Measurements from ENCODE around the gene ATCAY. TPM values are rescaled to one million over a fixed set of nuclear protein-coding genes. Genes with fewer than 3 reads are reported as not detected.
A peak's percentile ranks its signal among the peaks of the same experiment; 100 is the strongest.

The ATCAY gene
- total RNA-seq (2014; rRNA removed): 0.06 TPM in 1 of 2 replicates, not detected in the other
- polyA plus RNA-seq (2012): 0.04 TPM

- DNase-seq (ENCODE audit: low read depth): no peak
Observed at GRCh38 chr19:3880471-3881271, at the start of gene ATCAY. Gene ATCAY (plus strand): TSS chr19:3880685. CDS start chr19:3885768, 5,083 bp downstream.

- DNase-seq (ENCODE audit: low read depth): no peak
Observed at GRCh38 chr19:3831601-3832000, 48.9 kb upstream of the ATCAY start.

GRCh38 chr19:3832001-3832400 is 48.5 kb upstream of the ATCAY start:
- DNase-seq (ENCODE audit: low read depth): no peak

- DNase-seq (ENCODE audit: low read depth): no peak
Observed at GRCh38 chr19:3833578-3834348, 46.7 kb upstream of the ATCAY start.

- DNase-seq (ENCODE audit: low read depth): no peak
Observed at GRCh38 chr19:3834349-3835054, 46.0 kb upstream of the ATCAY start.

GRCh38 chr19:3835055-3835435 is 45.4 kb upstream of the ATCAY start:
- no peak for DNase-seq (ENCODE audit: low read depth)

GRCh38 chr19:3836887-3837286 is 43.6 kb upstream of the ATCAY start:
- DNase-seq (ENCODE audit: low read depth): no peak

- no peak for DNase-seq (ENCODE audit: low read depth)
Observed at GRCh38 chr19:3837332-3837731, 43.2 kb upstream of the ATCAY start.

- no peak for DNase-seq (ENCODE audit: low read depth)
Observed at GRCh38 chr19:3837922-3838321, 42.6 kb upstream of the ATCAY start.

- peak; percentile 23 for DNase-seq (ENCODE audit: low read depth)
Observed at GRCh38 chr19:3838661-3839060, 41.8 kb upstream of the ATCAY start.

- DNase-seq (ENCODE audit: low read depth): no peak
Observed at GRCh38 chr19:3839941-3840340, 40.5 kb upstream of the ATCAY start.

GRCh38 chr19:3840804-3841203 is 39.7 kb upstream of the ATCAY start:
- DNase-seq (ENCODE audit: low read depth): no peak

GRCh38 chr19:3842948-3843347 is 37.5 kb upstream of the ATCAY start:
- DNase-seq (ENCODE audit: low read depth): no peak

- no peak for DNase-seq (ENCODE audit: low read depth)
Observed at GRCh38 chr19:3844596-3844995, 35.9 kb upstream of the ATCAY start.

GRCh38 chr19:3849092-3849491 is 31.4 kb upstream of the ATCAY start:
- no peak for DNase-seq (ENCODE audit: low read depth)

GRCh38 chr19:3849787-3850186 is 30.7 kb upstream of the ATCAY start:
- no peak for DNase-seq (ENCODE audit: low read depth)

- no peak for DNase-seq (ENCODE audit: low read depth)
Observed at GRCh38 chr19:3850320-3850972, 30.0 kb upstream of the ATCAY start.

- DNase-seq (ENCODE audit: low read depth): peak; percentile 43
Observed at GRCh38 chr19:3851254-3852176, 29.0 kb upstream of the ATCAY start.

GRCh38 chr19:3852177-3852511 is 28.3 kb upstream of the ATCAY start:
- DNase-seq (ENCODE audit: low read depth): no peak

- DNase-seq (ENCODE audit: low read depth): peak; percentile 92
Observed at GRCh38 chr19:3852614-3853254, 27.8 kb upstream of the ATCAY start.

All from LHCN-M2 (cell line).